Testis (tissue), 2 donors: ENCODE data around the gene TMEM138.

Experiments used
- POLR2A ChIP-seq: fragments of 450-650 bp; IDR thresholded peaks from one replicate; pipeline ENCODE4 v1.6.1; 2017; ENCODE audit warnings: antibody characterized with exemption, mild to moderate bottlenecking, moderate library complexity
- TF ChIP-seq, protein P1 (sequence below), 3 experiments: fragments of 450-650 bp in 2 of 3; fragments of 200-600 bp in 1 of 3; sonication (generic) in 1 of 3; IDR thresholded peaks; one replicate each; pipeline ENCODE4 v1.5.1; 2016 to 2019; ENCODE audit warnings: antibody characterized with exemption in 3 of 3, mild to moderate bottlenecking in 2 of 3, moderate library complexity in 1 of 3

DNA sequence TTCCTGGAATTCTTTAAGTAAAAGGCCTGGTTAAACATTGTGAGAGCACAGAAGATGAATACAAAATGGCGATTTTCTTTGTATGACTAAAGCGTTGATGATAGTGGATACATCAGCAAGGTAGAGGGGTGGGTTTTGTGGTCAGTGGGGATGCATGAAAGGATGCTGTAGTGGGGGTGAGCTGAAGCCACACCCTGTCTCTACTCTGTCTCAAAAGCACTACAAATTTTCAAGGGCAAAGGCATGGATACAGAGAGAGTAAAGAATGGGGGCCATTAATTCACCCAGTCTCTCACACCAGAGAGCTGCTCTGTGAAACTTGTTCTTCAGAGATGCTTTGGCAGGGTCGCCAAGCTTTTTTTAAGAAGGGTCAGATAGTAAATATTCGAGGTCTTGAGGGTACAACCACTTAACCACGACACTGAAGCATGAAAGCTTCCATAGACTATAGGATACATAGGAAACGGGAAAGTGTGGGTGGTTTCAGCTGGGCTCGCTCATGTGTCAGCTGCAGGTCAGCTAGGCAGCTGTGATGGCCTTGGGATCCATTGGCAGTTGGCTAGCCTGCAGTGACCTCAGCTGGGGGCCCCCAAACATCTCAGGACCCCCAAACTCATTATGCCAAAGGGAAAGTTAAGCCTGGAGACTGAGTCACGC lies 8.3 kb downstream of the TMEM138 start:
- TF ChIP-seq, protein P1, sequence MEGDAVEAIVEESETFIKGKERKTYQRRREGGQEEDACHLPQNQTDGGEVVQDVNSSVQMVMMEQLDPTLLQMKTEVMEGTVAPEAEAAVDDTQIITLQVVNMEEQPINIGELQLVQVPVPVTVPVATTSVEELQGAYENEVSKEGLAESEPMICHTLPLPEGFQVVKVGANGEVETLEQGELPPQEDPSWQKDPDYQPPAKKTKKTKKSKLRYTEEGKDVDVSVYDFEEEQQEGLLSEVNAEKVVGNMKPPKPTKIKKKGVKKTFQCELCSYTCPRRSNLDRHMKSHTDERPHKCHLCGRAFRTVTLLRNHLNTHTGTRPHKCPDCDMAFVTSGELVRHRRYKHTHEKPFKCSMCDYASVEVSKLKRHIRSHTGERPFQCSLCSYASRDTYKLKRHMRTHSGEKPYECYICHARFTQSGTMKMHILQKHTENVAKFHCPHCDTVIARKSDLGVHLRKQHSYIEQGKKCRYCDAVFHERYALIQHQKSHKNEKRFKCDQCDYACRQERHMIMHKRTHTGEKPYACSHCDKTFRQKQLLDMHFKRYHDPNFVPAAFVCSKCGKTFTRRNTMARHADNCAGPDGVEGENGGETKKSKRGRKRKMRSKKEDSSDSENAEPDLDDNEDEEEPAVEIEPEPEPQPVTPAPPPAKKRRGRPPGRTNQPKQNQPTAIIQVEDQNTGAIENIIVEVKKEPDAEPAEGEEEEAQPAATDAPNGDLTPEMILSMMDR (IDR thresholded peaks at IDR 0.05) = no peak
- TF ChIP-seq POLR2A = no peak
